ENCODE measurements around the gene TRAF3IP1.

GRCh38 chr2:238274152-238274865, 46.0 kb upstream of the TRAF3IP1 start:
- TF ChIP-seq CTCF (IDR thresholded peaks at IDR 0.05) (no peak), POLR2A (IDR thresholded peaks at IDR 0.05) (no peak)

Measured in testis (tissue), 2 donors.